ENCODE results near the gene CASTOR1.

The CASTOR1 gene

GRCh38 chr22:30245985-30246813, 43.1 kb downstream of the CASTOR1 start, which contains the start of gene LIF:
Gene LIF (minus strand): TSS chr22:30246759. CDS start chr22:30246695, 64 bp downstream.
- Histone ChIP-seq H3K4me3 (ENCODE audit: low read depth, low read length) (peak within 1 kb of the TSS; percentile 56), H3K9me3 (ENCODE audit: control insufficient read depth, insufficient read depth, low read depth, low read length) (no peaks in the 10 kb centered on the region), H3K27ac (ENCODE audit: extremely low read depth, low read depth, low read length) (peak within 1 kb of the TSS; percentile 78; the same call in 1 of the 2 replicates), H3K36me3 (ENCODE audit: control insufficient read depth in 2 of 2, insufficient read depth in 1 of 2, low read length in 2 of 2) (peaks cover 0 to 26% of the 10 kb centered on the region in 2 experiments; a peak in 1 of 3 replicates), H3K4me1 (ENCODE audit: control insufficient read depth, insufficient read depth, low read length) (peaks cover 3% of the 10 kb centered on the region; the same call in 1 of the 2 replicates)
- POLR2A ChIA-PET, result interaction anchor here (0.6 to 1.8 kb wide), 3 partner anchors 9 to 39 kb away, joined by 3 to 7 read pairs (median 3); no protein-coding TSS in a partner anchor
- CTCF ChIA-PET, result interaction anchor here (0.6 to 1.3 kb wide), 5 partner anchors 10 to 139 kb away, joined by 3 to 7 read pairs (median 4); no protein-coding TSS in a partner anchor
- TF ChIP-seq ZSCAN30 (tag by site-specific recombination; IDR thresholded peaks at IDR 0.05), result peak; percentile 54; the same call in 1 of the 2 replicates
- TF ChIP-seq BCL11B (tag by site-specific recombination; IDR thresholded peaks at IDR 0.05; ENCODE audit: low read depth), result no peak
- TF ChIP-seq, protein P1, sequence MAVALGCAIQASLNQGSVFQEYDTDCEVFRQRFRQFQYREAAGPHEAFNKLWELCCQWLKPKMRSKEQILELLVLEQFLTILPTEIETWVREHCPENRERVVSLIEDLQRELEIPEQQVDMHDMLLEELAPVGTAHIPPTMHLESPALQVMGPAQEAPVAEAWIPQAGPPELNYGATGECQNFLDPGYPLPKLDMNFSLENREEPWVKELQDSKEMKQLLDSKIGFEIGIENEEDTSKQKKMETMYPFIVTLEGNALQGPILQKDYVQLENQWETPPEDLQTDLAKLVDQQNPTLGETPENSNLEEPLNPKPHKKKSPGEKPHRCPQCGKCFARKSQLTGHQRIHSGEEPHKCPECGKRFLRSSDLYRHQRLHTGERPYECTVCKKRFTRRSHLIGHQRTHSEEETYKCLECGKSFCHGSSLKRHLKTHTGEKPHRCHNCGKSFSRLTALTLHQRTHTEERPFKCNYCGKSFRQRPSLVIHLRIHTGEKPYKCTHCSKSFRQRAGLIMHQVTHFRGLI (tag by site-specific recombination; IDR thresholded peaks at IDR 0.05), result no peak
- TF ChIP-seq KLF7 (tag by site-specific recombination; IDR thresholded peaks at IDR 0.05; ENCODE audit: borderline replicate concordance), result no peak
- TF ChIP-seq ZNF132 (tag by site-specific recombination; IDR thresholded peaks at IDR 0.05; ENCODE audit: borderline replicate concordance), result no peak
- TF ChIP-seq ZFP3 (tag by site-specific recombination; IDR thresholded peaks at IDR 0.05; ENCODE audit: low read depth), result no peak
- TF ChIP-seq ZNF664 (tag by site-specific recombination; IDR thresholded peaks at IDR 0.05), result peak; percentile 87
- TF ChIP-seq OVOL3 (tag by site-specific recombination; IDR thresholded peaks at IDR 0.05), result no peak
- TF ChIP-seq ZNF2 (tag by site-specific recombination; IDR thresholded peaks at IDR 0.05), result peak; percentile 58; the same call in 1 of the 2 replicates
- TF ChIP-seq ZNF658 (tag by site-specific recombination; IDR thresholded peaks at IDR 0.05), result no peak
- TF ChIP-seq, protein P2, sequence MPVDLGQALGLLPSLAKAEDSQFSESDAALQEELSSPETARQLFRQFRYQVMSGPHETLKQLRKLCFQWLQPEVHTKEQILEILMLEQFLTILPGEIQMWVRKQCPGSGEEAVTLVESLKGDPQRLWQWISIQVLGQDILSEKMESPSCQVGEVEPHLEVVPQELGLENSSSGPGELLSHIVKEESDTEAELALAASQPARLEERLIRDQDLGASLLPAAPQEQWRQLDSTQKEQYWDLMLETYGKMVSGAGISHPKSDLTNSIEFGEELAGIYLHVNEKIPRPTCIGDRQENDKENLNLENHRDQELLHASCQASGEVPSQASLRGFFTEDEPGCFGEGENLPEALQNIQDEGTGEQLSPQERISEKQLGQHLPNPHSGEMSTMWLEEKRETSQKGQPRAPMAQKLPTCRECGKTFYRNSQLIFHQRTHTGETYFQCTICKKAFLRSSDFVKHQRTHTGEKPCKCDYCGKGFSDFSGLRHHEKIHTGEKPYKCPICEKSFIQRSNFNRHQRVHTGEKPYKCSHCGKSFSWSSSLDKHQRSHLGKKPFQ (tag by site-specific recombination; IDR thresholded peaks at IDR 0.05), result no peak
- TF ChIP-seq SP3 (tag by site-specific recombination; IDR thresholded peaks at IDR 0.05), result peak; percentile 23
- peak; percentile 100 for TF ChIP-seq PRDM1 (tag by site-specific recombination; IDR thresholded peaks at IDR 0.05)
- TF ChIP-seq ZNF530 (tag by site-specific recombination; IDR thresholded peaks at IDR 0.05; ENCODE audit: low read depth), result no peak
- TF ChIP-seq ZNF701 (tag by site-specific recombination; IDR thresholded peaks at IDR 0.05), result no peak
- no peak for TF ChIP-seq ZNF747 (tag by site-specific recombination; IDR thresholded peaks at IDR 0.05)
- TF ChIP-seq SP7 (tag by site-specific recombination; IDR thresholded peaks at IDR 0.05), result peak; percentile 66
- no peak for TF ChIP-seq ZNF223 (tag by site-specific recombination; IDR thresholded peaks at IDR 0.05)
- TF ChIP-seq ZBTB21 (tag by site-specific recombination; IDR thresholded peaks at IDR 0.05), result no peak
- TF ChIP-seq, protein P3, sequence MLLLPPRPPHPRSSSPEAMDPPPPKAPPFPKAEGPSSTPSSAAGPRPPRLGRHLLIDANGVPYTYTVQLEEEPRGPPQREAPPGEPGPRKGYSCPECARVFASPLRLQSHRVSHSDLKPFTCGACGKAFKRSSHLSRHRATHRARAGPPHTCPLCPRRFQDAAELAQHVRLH (tag by site-specific recombination; IDR thresholded peaks at IDR 0.05), result 0 out of 2 replicates have a peak, but pooled peaks have one; percentile 49
- TF ChIP-seq ZNF488 (tag by site-specific recombination; IDR thresholded peaks at IDR 0.05), result no peak
- peak; percentile 72 for TF ChIP-seq ZBTB8A (tag by site-specific recombination; IDR thresholded peaks at IDR 0.05)
- peak; percentile 91 for TF ChIP-seq KLF8 (tag by site-specific recombination; IDR thresholded peaks at IDR 0.05)
- no peak for TF ChIP-seq ZNF518A (tag by site-specific recombination; conservative IDR thresholded peaks at IDR 0.05; ENCODE audit: low read depth)
- TF ChIP-seq PRDM6 (tag by site-specific recombination; IDR thresholded peaks at IDR 0.05), result no peak
- TF ChIP-seq ZNF324 (tag by site-specific recombination; IDR thresholded peaks at IDR 0.05), result no peak; the same call in 1 of the 2 replicates
